GM23338 (cell line): ENCODE data around the gene UBXN2A.

Source experiments
- EZH2 ChIP-seq: fragments of 200-600 bp; sonication (generic); IDR thresholded peaks from one replicate; pipeline ENCODE4 v1.8.0; 2017; ENCODE audit warnings: antibody characterized with exemption, mild to moderate bottlenecking, low read depth; ENCODE audit not compliant: unreplicated experiment
- EZH2phosphoT487 ChIP-seq: fragments of 200-600 bp; sonication (generic); IDR thresholded peaks from one replicate; pipeline ENCODE4 v1.8.1; 2018; ENCODE audit warnings: antibody characterized with exemption; ENCODE audit not compliant: unreplicated experiment
- JUNB ChIP-seq: IDR thresholded peaks from one replicate; pipeline ENCODE4 v1.6.1; 2016; ENCODE audit warnings: antibody characterized with exemption; ENCODE audit not compliant: unreplicated experiment
- POLR2AphosphoS5 ChIP-seq: IDR thresholded peaks from 2 replicates; pipeline ENCODE4 v1.6.1; 2016; ENCODE audit warnings: antibody characterized with exemption, low read depth
- STAT1 ChIP-seq: IDR thresholded peaks from one replicate; pipeline ENCODE4 v1.6.1; 2016; ENCODE audit warnings: antibody characterized with exemption; ENCODE audit not compliant: unreplicated experiment
- TF ChIP-seq, protein P1 (sequence below), 2 experiments: fragments of 200-600 bp in 1 of 2; sonication (generic) in 1 of 2; conservative IDR thresholded peaks; 2 replicates each; pipeline versions ENCODE4 v1.5.1 to v1.6.1; 2016 to 2017; ENCODE audit warnings: antibody characterized with exemption in 2 of 2, low read depth in 2 of 2, mild to moderate bottlenecking in 2 of 2, moderate library complexity in 1 of 2
- TF ChIP-seq, protein P2 (sequence below): IDR thresholded peaks from 2 replicates; pipeline ENCODE4 v1.6.1; 2016; ENCODE audit warnings: antibody characterized with exemption
- TF ChIP-seq, protein P3 (sequence below): fragments of 250-450 bp; sonication (Bioruptor Pico); IDR thresholded peaks from 2 replicates; pipeline ENCODE4 v1.5.0; 2020; ENCODE audit warnings: mild to moderate bottlenecking, moderate library complexity

DNA sequence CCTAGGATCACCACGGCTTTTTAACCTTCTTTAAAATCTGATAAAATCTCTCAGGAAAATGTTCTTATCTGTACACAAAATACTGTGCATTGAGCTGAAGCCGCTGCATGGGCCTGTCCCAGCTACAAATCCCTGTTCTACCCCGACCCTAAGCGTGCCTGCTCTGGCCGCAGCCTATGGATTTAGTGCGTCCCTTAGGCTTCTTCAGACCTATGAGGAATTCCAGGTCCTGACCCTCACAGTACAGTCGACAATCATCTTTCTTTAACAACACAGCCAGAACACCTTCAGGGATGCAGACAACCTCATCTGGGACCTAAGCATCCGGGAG is 107.4 kb downstream of the UBXN2A start:
- TF ChIP-seq, protein P1, sequence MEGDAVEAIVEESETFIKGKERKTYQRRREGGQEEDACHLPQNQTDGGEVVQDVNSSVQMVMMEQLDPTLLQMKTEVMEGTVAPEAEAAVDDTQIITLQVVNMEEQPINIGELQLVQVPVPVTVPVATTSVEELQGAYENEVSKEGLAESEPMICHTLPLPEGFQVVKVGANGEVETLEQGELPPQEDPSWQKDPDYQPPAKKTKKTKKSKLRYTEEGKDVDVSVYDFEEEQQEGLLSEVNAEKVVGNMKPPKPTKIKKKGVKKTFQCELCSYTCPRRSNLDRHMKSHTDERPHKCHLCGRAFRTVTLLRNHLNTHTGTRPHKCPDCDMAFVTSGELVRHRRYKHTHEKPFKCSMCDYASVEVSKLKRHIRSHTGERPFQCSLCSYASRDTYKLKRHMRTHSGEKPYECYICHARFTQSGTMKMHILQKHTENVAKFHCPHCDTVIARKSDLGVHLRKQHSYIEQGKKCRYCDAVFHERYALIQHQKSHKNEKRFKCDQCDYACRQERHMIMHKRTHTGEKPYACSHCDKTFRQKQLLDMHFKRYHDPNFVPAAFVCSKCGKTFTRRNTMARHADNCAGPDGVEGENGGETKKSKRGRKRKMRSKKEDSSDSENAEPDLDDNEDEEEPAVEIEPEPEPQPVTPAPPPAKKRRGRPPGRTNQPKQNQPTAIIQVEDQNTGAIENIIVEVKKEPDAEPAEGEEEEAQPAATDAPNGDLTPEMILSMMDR (conservative IDR thresholded peaks at IDR 0.05; ENCODE audit: low read depth in 2 of 2): no peak
- no peak for TF ChIP-seq JUNB
- no peak for TF ChIP-seq EZH2phosphoT487
- TF ChIP-seq POLR2AphosphoS5: no peak
- TF ChIP-seq STAT1: no peak
- TF ChIP-seq, protein P2, sequence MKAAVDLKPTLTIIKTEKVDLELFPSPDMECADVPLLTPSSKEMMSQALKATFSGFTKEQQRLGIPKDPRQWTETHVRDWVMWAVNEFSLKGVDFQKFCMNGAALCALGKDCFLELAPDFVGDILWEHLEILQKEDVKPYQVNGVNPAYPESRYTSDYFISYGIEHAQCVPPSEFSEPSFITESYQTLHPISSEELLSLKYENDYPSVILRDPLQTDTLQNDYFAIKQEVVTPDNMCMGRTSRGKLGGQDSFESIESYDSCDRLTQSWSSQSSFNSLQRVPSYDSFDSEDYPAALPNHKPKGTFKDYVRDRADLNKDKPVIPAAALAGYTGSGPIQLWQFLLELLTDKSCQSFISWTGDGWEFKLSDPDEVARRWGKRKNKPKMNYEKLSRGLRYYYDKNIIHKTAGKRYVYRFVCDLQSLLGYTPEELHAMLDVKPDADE: no peak
- TF ChIP-seq EZH2: no peak
- TF ChIP-seq, protein P3, sequence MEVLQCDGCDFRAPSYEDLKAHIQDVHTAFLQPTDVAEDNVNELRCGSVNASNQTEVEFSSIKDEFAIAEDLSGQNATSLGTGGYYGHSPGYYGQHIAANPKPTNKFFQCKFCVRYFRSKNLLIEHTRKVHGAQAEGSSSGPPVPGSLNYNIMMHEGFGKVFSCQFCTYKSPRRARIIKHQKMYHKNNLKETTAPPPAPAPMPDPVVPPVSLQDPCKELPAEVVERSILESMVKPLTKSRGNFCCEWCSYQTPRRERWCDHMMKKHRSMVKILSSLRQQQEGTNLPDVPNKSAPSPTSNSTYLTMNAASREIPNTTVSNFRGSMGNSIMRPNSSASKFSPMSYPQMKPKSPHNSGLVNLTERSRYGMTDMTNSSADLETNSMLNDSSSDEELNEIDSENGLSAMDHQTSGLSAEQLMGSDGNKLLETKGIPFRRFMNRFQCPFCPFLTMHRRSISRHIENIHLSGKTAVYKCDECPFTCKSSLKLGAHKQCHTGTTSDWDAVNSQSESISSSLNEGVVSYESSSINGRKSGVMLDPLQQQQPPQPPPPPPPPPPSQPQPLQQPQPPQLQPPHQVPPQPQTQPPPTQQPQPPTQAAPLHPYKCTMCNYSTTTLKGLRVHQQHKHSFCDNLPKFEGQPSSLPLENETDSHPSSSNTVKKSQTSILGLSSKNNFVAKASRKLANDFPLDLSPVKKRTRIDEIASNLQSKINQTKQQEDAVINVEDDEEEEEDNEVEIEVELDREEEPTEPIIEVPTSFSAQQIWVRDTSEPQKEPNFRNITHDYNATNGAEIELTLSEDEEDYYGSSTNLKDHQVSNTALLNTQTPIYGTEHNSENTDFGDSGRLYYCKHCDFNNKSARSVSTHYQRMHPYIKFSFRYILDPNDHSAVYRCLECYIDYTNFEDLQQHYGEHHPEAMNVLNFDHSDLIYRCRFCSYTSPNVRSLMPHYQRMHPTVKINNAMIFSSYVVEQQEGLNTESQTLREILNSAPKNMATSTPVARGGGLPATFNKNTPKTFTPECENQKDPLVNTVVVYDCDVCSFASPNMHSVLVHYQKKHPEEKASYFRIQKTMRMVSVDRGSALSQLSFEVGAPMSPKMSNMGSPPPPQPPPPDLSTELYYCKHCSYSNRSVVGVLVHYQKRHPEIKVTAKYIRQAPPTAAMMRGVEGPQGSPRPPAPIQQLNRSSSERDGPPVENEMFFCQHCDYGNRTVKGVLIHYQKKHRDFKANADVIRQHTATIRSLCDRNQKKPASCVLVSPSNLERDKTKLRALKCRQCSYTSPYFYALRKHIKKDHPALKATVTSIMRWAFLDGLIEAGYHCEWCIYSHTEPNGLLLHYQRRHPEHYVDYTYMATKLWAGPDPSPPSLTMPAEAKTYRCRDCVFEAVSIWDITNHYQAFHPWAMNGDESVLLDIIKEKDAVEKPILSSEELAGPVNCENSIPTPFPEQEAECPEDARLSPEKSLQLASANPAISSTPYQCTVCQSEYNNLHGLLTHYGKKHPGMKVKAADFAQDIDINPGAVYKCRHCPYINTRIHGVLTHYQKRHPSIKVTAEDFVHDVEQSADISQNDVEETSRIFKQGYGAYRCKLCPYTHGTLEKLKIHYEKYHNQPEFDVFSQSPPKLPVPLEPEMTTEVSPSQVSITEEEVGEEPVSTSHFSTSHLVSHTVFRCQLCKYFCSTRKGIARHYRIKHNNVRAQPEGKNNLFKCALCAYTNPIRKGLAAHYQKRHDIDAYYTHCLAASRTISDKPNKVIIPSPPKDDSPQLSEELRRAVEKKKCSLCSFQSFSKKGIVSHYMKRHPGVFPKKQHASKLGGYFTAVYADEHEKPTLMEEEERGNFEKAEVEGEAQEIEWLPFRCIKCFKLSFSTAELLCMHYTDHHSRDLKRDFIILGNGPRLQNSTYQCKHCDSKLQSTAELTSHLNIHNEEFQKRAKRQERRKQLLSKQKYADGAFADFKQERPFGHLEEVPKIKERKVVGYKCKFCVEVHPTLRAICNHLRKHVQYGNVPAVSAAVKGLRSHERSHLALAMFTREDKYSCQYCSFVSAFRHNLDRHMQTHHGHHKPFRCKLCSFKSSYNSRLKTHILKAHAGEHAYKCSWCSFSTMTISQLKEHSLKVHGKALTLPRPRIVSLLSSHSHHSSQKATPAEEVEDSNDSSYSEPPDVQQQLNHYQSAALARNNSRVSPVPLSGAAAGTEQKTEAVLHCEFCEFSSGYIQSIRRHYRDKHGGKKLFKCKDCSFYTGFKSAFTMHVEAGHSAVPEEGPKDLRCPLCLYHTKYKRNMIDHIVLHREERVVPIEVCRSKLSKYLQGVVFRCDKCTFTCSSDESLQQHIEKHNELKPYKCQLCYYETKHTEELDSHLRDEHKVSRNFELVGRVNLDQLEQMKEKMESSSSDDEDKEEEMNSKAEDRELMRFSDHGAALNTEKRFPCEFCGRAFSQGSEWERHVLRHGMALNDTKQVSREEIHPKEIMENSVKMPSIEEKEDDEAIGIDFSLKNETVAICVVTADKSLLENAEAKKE (CRISPR knock-in tag): no peak
